DMS114 treated with DMSO at 0.1 percent for 48 hours (cell line): Measurements from ENCODE around the gene SIAH3.
"Not testable (repeated sequence)": the region's sequence is repeated elsewhere in the genome, so short reads cannot be mapped to it uniquely, and the experiment has no call there.

ENCODE experiments used
- DNase-seq: peaks from one replicate; lab custom pipeline; 2025; ENCODE audit not compliant: unreplicated experiment; lab: John Stamatoyannopoulos, UW

Gene SIAH3

GRCh38 chr13:45851171-45851921, at the start of gene SIAH3:
Gene SIAH3 (minus strand): TSS chr13:45851753. CDS start chr13:45851629, 124 bp downstream.
- DNase-seq: no peak

- no peak for DNase-seq
These were observed 47.9 kb upstream of the SIAH3 start for GRCh38 chr13:45899406-45899805.

- no peak for DNase-seq
These were observed 46.0 kb upstream of the SIAH3 start for GRCh38 chr13:45897562-45897961.

- no peak for DNase-seq
These were observed 44.7 kb upstream of the SIAH3 start for GRCh38 chr13:45896285-45896684.

GRCh38 chr13:45895881-45896280, 44.3 kb upstream of the SIAH3 start:
- DNase-seq: no peak

GRCh38 chr13:45892513-45892912, 41.0 kb upstream of the SIAH3 start:
- DNase-seq: no peak

GRCh38 chr13:45889590-45890243, 38.2 kb upstream of the SIAH3 start:
- DNase-seq: no peak

- no peak for DNase-seq
These were observed 34.9 kb upstream of the SIAH3 start for GRCh38 chr13:45886466-45886865.

- no peak for DNase-seq
These were observed 33.6 kb upstream of the SIAH3 start for GRCh38 chr13:45885194-45885593.

GRCh38 chr13:45882626-45883025, 31.1 kb upstream of the SIAH3 start:
- no peak for DNase-seq

- DNase-seq: no peak
These were observed 29.8 kb upstream of the SIAH3 start for GRCh38 chr13:45881353-45881752.

- no peak for DNase-seq
These were observed 28.7 kb upstream of the SIAH3 start for GRCh38 chr13:45880242-45880641.

- no peak for DNase-seq
These were observed 28.1 kb upstream of the SIAH3 start for GRCh38 chr13:45879666-45880065.

- no peak for DNase-seq
These were observed 27.4 kb upstream of the SIAH3 start for GRCh38 chr13:45878966-45879365.

- DNase-seq: no peak
These were observed 25.2 kb upstream of the SIAH3 start for GRCh38 chr13:45876781-45877180.

GRCh38 chr13:45875951-45876350, 24.4 kb upstream of the SIAH3 start:
- no peak for DNase-seq

- no peak for DNase-seq
These were observed 22.2 kb upstream of the SIAH3 start for GRCh38 chr13:45873491-45874325.

GRCh38 chr13:45872566-45872965, 21.0 kb upstream of the SIAH3 start:
- DNase-seq: no peak

- not testable (repeated sequence) for DNase-seq
These were observed 19.6 kb upstream of the SIAH3 start for GRCh38 chr13:45871201-45871600.

GRCh38 chr13:45870232-45870631, 18.7 kb upstream of the SIAH3 start:
- DNase-seq: no peak

GRCh38 chr13:45865414-45865813, 13.9 kb upstream of the SIAH3 start:
- no peak for DNase-seq
